ENCODE measurements around the gene CHST8. TPM values are rescaled to one million over a fixed set of nuclear protein-coding genes. Genes with fewer than 3 reads are reported as not detected.

CHST8 gene
- total RNA-seq, 2 donors from 2014 or later: 1.6 to 3.8 TPM

DNA sequence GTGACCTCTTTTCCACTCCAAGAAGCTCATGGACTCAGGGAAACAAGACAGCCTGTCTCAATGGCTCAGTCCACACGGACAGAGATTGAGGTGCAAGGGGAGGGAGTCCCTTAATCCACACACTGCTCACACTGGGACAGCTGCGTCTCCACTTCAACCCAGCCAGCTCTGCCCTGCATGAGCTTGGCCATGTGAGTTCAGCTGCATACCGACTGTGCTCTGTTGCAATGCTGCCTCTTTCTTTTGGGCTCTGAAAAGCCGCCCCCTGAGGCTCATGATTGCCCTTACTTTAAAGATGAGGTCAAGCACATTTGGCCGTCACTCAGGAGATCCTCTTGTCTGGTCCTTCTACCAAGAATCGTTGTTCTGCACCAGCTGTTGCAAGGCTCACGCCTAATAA, 110.1 kb downstream of the CHST8 start:
- Mint-ChIP-seq H3K27me3 (ENCODE audit: insufficient read depth) (no peaks in the 10 kb centered on the region), H3K4me3 (no peak overlapping the region), H3K4me1 (no peaks in the 10 kb centered on the region), H3K9me3 (peaks cover 13% of the 10 kb centered on the region), H3K27ac (no peak overlapping the region), H3K36me3 (ENCODE audit: low read depth) (no peaks in the 10 kb centered on the region)
- Histone ChIP-seq H3K27ac (ENCODE audit: low read depth, low read length) (no peak overlapping the region), H3K36me3 (ENCODE audit: control insufficient read depth, insufficient read depth, low read length) (no peaks in the 10 kb centered on the region), H3K27me3 (ENCODE audit: control insufficient read depth, insufficient read depth, low read length, poor library complexity, severe bottlenecking) (no peaks in the 10 kb centered on the region), H3K4me3 (ENCODE audit: low read length) (no peak overlapping the region), H3K4me1 (ENCODE audit: control insufficient read depth, insufficient read depth, low read length) (no peaks in the 10 kb centered on the region), H3K9me3 (ENCODE audit: control insufficient read depth, low read length) (no peaks in the 10 kb centered on the region), H3K9ac (ENCODE audit: extremely low read depth, low read length, poor library complexity, severe bottlenecking) (no peak overlapping the region)
- WGBS, 2 experiments (ENCODE audit: insufficient coverage in 1 of 2, insufficient read length in 1 of 2): 65 to 79% methylated on average over 7 of the region's 7 CpGs
- no peak for DNase-seq
- TF ChIP-seq CTCF (conservative IDR thresholded peaks at IDR 0.05): no peak

- no peaks in the 10 kb centered on the region for H3K4me1 ChIP-seq (ENCODE audit: control insufficient read depth, insufficient read depth, low read length)
- no peaks in the 10 kb centered on the region for H3K27me3 ChIP-seq (ENCODE audit: control insufficient read depth, insufficient read depth, low read length, poor library complexity, severe bottlenecking)
- Mint-ChIP-seq H3K27ac (no peak overlapping the region), H3K36me3 (ENCODE audit: low read depth) (no peaks in the 10 kb centered on the region), H3K4me1 (no peaks in the 10 kb centered on the region), H3K4me3 (no peak overlapping the region), H3K27me3 (ENCODE audit: insufficient read depth) (no peaks in the 10 kb centered on the region), H3K9me3 (peaks cover 13% of the 10 kb centered on the region)
- no peak overlapping the region for H3K27ac ChIP-seq (ENCODE audit: low read depth, low read length)
- no peaks in the 10 kb centered on the region for H3K9me3 ChIP-seq (ENCODE audit: control insufficient read depth, low read length)
- DNase-seq: no peak
- H3K36me3 ChIP-seq (ENCODE audit: control insufficient read depth, insufficient read depth, low read length): no peaks in the 10 kb centered on the region
- TF ChIP-seq CTCF (conservative IDR thresholded peaks at IDR 0.05): no peak
- WGBS, 2 experiments (ENCODE audit: insufficient coverage in 1 of 2, insufficient read length in 1 of 2): 69 to 70% methylated on average over 3 of the region's 3 CpGs
- no peak overlapping the region for H3K9ac ChIP-seq (ENCODE audit: extremely low read depth, low read length, poor library complexity, severe bottlenecking)
- no peak overlapping the region for H3K4me3 ChIP-seq (ENCODE audit: low read length)
These were observed 113.2 kb downstream of the CHST8 start for GRCh38 chr19:33734913-33735312.

- Histone ChIP-seq H3K27me3 (ENCODE audit: control insufficient read depth, insufficient read depth, low read length, poor library complexity, severe bottlenecking) (no peaks in the 10 kb centered on the region), H3K9ac (ENCODE audit: extremely low read depth, low read length, poor library complexity, severe bottlenecking) (no peak overlapping the region), H3K9me3 (ENCODE audit: control insufficient read depth, low read length) (no peaks in the 10 kb centered on the region), H3K4me3 (ENCODE audit: low read length) (no peak overlapping the region), H3K27ac (ENCODE audit: low read depth, low read length) (no peak overlapping the region), H3K4me1 (ENCODE audit: control insufficient read depth, insufficient read depth, low read length) (no peaks in the 10 kb centered on the region), H3K36me3 (ENCODE audit: control insufficient read depth, insufficient read depth, low read length) (no peaks in the 10 kb centered on the region)
- no peaks in the 10 kb centered on the region for H3K4me1 Mint-ChIP-seq
- no peak for DNase-seq
- TF ChIP-seq CTCF (conservative IDR thresholded peaks at IDR 0.05): no peak
- 85 to 87% methylated on average over 5 to 6 of the region's 6 CpGs for WGBS, 2 experiments (ENCODE audit: insufficient coverage in 1 of 2, insufficient read length in 1 of 2)
- H3K9me3 Mint-ChIP-seq: peaks cover 13% of the 10 kb centered on the region
- H3K27ac Mint-ChIP-seq: no peak overlapping the region
- no peaks in the 10 kb centered on the region for H3K27me3 Mint-ChIP-seq (ENCODE audit: insufficient read depth)
- H3K36me3 Mint-ChIP-seq (ENCODE audit: low read depth): no peaks in the 10 kb centered on the region
- H3K4me3 Mint-ChIP-seq: no peak overlapping the region
These were observed 114.4 kb downstream of the CHST8 start for GRCh38 chr19:33736158-33736557.

All from endodermal cell (in vitro differentiated cells).